ENCODE data around the gene SAAL1. TPM values are rescaled to one million over a fixed set of nuclear protein-coding genes. Genes with fewer than 3 reads are reported as not detected.

The SAAL1 gene
- total RNA-seq, 1 experiment from 2014 or later = 19.5 TPM

DNA sequence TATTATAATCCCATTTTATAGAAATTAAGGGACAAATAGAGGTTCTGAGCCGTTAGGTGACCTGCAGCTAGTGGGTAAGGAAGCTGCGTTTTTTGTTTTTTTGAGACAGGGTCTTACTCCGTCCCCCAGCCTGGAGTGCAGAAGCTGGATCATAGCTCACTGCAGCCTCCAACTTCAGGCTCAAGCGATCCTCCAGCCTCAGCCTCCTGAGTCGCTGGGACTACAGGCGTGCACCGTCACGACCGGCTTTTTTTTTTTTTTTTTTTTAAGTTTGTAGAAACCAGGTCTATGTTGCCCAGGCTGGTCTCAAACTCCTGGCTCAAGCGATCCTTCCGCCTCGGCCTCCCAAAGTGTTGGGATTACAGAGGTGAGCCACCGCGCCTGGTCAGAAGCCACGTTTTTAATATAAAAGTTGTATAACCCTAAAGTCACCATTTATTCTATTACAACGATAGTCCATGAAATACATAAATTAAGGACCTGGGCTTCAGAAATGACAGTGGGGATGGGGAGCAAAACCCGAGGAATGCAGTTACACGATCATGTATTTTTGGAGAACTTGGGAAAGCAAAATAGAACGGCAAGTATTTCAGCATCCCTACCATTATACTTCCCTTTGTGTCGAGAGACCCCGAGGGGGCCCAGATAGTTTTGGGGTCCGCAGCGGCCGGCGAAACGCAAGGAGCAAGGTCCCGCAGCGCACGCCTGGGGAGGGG lies 638 bp downstream of the SAAL1 start:
- TF ChIP-seq SIN3A (IDR thresholded peaks at IDR 0.05; ENCODE audit: borderline replicate concordance, insufficient read depth, low read depth, low read length) = no peak
- TF ChIP-seq, protein P1, sequence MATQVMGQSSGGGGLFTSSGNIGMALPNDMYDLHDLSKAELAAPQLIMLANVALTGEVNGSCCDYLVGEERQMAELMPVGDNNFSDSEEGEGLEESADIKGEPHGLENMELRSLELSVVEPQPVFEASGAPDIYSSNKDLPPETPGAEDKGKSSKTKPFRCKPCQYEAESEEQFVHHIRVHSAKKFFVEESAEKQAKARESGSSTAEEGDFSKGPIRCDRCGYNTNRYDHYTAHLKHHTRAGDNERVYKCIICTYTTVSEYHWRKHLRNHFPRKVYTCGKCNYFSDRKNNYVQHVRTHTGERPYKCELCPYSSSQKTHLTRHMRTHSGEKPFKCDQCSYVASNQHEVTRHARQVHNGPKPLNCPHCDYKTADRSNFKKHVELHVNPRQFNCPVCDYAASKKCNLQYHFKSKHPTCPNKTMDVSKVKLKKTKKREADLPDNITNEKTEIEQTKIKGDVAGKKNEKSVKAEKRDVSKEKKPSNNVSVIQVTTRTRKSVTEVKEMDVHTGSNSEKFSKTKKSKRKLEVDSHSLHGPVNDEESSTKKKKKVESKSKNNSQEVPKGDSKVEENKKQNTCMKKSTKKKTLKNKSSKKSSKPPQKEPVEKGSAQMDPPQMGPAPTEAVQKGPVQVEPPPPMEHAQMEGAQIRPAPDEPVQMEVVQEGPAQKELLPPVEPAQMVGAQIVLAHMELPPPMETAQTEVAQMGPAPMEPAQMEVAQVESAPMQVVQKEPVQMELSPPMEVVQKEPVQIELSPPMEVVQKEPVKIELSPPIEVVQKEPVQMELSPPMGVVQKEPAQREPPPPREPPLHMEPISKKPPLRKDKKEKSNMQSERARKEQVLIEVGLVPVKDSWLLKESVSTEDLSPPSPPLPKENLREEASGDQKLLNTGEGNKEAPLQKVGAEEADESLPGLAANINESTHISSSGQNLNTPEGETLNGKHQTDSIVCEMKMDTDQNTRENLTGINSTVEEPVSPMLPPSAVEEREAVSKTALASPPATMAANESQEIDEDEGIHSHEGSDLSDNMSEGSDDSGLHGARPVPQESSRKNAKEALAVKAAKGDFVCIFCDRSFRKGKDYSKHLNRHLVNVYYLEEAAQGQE (IDR thresholded peaks at IDR 0.05; ENCODE audit: insufficient read depth in 1 of 2, low read depth in 2 of 2, low read length in 1 of 2) = no peak
- TF ChIP-seq TCF7L2 (IDR thresholded peaks at IDR 0.05; ENCODE audit: low read depth, low read length) = no peak
- TF ChIP-seq, protein P2, sequence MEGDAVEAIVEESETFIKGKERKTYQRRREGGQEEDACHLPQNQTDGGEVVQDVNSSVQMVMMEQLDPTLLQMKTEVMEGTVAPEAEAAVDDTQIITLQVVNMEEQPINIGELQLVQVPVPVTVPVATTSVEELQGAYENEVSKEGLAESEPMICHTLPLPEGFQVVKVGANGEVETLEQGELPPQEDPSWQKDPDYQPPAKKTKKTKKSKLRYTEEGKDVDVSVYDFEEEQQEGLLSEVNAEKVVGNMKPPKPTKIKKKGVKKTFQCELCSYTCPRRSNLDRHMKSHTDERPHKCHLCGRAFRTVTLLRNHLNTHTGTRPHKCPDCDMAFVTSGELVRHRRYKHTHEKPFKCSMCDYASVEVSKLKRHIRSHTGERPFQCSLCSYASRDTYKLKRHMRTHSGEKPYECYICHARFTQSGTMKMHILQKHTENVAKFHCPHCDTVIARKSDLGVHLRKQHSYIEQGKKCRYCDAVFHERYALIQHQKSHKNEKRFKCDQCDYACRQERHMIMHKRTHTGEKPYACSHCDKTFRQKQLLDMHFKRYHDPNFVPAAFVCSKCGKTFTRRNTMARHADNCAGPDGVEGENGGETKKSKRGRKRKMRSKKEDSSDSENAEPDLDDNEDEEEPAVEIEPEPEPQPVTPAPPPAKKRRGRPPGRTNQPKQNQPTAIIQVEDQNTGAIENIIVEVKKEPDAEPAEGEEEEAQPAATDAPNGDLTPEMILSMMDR (IDR thresholded peaks at IDR 0.05) = no peak
- TF ChIP-seq POLR2AphosphoS5 (IDR thresholded peaks at IDR 0.05; ENCODE audit: low read depth, low read length) = no peak
- intact Hi-C loops (cut with micrococcal nuclease; ENCODE audit: unreplicated experiment) = loop anchor here (5.0 kb wide), 1 partner anchor 113 kb away; no protein-coding TSS in a partner anchor
- CTCF ChIA-PET = interaction anchor here (0.6 kb wide), 2 partner anchors 277 to 1349 kb away, joined by 3 to 9 read pairs; no protein-coding TSS in a partner anchor
- Histone ChIP-seq H3K27me3 (ENCODE audit: control insufficient read depth, insufficient read depth, low read length) (no peaks in the 10 kb centered on the region), H3K27ac (ENCODE audit: low read length) (peak overlapping the region; percentile 76), H3K36me3 (ENCODE audit: control insufficient read depth, insufficient read depth, low read length) (peaks cover 7% of the 10 kb centered on the region), H3K4me3 (ENCODE audit: low read depth in 2 of 2, low read length in 2 of 2) (peak overlapping the region; percentile 88 to 96), H3K9me3 (ENCODE audit: control insufficient read depth, insufficient read depth, low read depth, low read length) (no peaks in the 10 kb centered on the region), H3K4me1 (ENCODE audit: control insufficient read depth, insufficient read depth, low read length) (peaks cover 15% of the 10 kb centered on the region)
- TSS peak; percentile 63 for BruUV-seq (replicated peaks)
- POLR2A ChIA-PET = no interaction called here
- in situ Hi-C loops (cut with HindIII; ENCODE audit: low pct_unique_long_range_greater_than_20kb, low sequenced_read_pairs) = no loop called here
- ATAC-seq (no peak), DNase-seq (ENCODE audit: low read depth, low spot score) (no peak)

DNA sequence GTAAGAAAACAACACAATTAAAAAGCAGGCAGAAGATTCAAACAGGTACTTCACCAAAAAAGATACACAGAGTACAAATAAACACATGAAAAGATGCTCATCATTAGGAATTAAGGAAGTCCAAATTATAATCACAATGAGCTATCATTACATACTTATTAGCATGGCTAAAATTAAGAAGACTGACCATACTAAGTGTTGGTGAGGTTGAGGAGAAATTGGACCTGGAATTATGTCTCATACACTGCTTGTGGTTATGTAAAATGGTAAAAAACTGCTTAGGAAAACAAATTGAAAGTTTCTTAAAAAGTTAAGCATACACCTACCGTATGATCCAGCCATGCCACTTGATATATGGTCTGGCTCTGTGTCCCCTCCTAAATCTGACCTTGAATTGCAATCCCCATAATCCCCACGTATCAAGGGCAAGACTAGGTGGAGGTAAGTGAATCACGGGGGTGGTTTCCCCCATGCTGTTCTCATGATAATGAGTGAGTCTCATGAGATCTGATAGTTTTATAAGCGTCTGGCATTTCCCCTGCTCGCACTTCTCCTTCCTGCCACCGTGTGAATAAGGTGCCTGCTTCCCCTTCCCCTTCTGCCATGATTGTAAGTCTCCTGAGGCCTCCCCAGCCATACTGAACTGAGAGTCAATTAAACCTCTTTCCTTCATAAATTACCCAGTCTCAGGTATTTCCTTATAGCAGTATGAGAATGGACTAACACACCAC lies 4.8 kb downstream of the SAAL1 start:
- ATAC-seq (no peak), DNase-seq (ENCODE audit: low read depth, low spot score) (no peak)
- intact Hi-C loops (cut with micrococcal nuclease; ENCODE audit: unreplicated experiment) = loop anchor here (5.0 kb wide), 1 partner anchor 89 kb away; the partner anchor contains the start of gene SERGEF
- TF ChIP-seq, protein P1 (IDR thresholded peaks at IDR 0.05; ENCODE audit: insufficient read depth in 1 of 2, low read depth in 2 of 2, low read length in 1 of 2) = no peak
- TF ChIP-seq POLR2AphosphoS5 (IDR thresholded peaks at IDR 0.05; ENCODE audit: low read depth, low read length) (no peak), TCF7L2 (IDR thresholded peaks at IDR 0.05; ENCODE audit: low read depth, low read length) (no peak), SIN3A (IDR thresholded peaks at IDR 0.05; ENCODE audit: borderline replicate concordance, insufficient read depth, low read depth, low read length) (no peak)
- TF ChIP-seq, protein P2 (IDR thresholded peaks at IDR 0.05) = no peak
- in situ Hi-C loops (cut with HindIII; ENCODE audit: low pct_unique_long_range_greater_than_20kb, low sequenced_read_pairs) = no loop called here
- H3K27me3 ChIP-seq (ENCODE audit: control insufficient read depth, insufficient read depth, low read length) = no peaks in the 10 kb centered on the region
- ChIA-PET POLR2A (no interaction called here), CTCF (interaction anchor here (0.7 kb wide), 1 partner anchor 15 kb away, joined by 12 read pairs; no protein-coding TSS in a partner anchor)
- H3K36me3 ChIP-seq (ENCODE audit: control insufficient read depth, insufficient read depth, low read length) = peaks cover 7% of the 10 kb centered on the region
- H3K9me3 ChIP-seq (ENCODE audit: control insufficient read depth, insufficient read depth, low read depth, low read length) = no peaks in the 10 kb centered on the region
- H3K4me3 ChIP-seq (ENCODE audit: low read depth in 2 of 2, low read length in 2 of 2) = no peak overlapping the region
- BruUV-seq (replicated peaks) = no TSS peak
- H3K4me1 ChIP-seq (ENCODE audit: control insufficient read depth, insufficient read depth, low read length) = peaks cover 10% of the 10 kb centered on the region
- H3K27ac ChIP-seq (ENCODE audit: low read length) = no peak overlapping the region

Measured in Panc1 (cell line).